AG04449 (cell line): ENCODE results near the gene SLC8A3.

Source experiments
- CTCF ChIA-PET: fragments of 350-600 bp; formaldehyde crosslinking; extraction: SDS; loops from one replicate; lab custom pipeline; 2021; ENCODE audit warnings: antibody characterized with exemption; lab: Yijun Ruan, JAX
- POLR2A ChIA-PET: fragments of 400-600, 350-600 bp; formaldehyde crosslinking; extraction: SDS; loops from one replicate; lab custom pipeline; 2020; ENCODE audit warnings: antibody characterized with exemption, inconsistent platforms; lab: Yijun Ruan, JAX
- DNase-seq: peaks from one replicate; pipeline ENCODE4 v3.0.0-alpha.2; 2010; ENCODE audit warnings: low read depth, low spot score
- H3K4me3 ChIP-seq: 2 replicates; pipeline ENCODE4 v1.5.1; 2011; ENCODE audit warnings: low read depth, mild to moderate bottlenecking, control low read depth, low read length
- TF ChIP-seq, protein P1 (sequence below): IDR thresholded peaks from one replicate; pipeline ENCODE4 v1.5.1; 2011; ENCODE audit warnings: mild to moderate bottlenecking, moderate library complexity, low read length, control low read depth, inconsistent platforms; ENCODE audit not compliant: insufficient read depth; ENCODE audit errors: missing control alignments

SLC8A3 gene

DNA sequence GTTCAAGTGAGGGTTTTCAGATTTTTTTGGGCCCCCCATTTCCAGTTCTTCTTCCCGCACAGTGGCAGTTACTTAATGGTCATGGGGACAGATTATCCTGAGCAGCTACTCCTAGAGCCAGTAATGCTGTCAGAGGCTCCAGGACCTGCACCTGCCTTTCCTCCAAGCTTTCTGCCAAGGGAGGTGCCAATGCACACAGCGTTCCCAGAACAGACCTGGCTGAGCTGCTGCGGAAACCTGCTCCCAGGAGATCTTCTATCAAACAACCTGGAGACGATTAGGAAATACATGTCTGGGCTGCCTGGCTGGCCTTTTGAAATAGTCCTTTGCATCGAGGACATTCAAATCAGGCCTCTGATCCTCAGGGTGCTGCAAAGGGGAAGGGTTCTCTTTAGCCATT lies 120.9 kb downstream of the SLC8A3 start:
- POLR2A ChIA-PET = no interaction called here
- TF ChIP-seq, protein P1, sequence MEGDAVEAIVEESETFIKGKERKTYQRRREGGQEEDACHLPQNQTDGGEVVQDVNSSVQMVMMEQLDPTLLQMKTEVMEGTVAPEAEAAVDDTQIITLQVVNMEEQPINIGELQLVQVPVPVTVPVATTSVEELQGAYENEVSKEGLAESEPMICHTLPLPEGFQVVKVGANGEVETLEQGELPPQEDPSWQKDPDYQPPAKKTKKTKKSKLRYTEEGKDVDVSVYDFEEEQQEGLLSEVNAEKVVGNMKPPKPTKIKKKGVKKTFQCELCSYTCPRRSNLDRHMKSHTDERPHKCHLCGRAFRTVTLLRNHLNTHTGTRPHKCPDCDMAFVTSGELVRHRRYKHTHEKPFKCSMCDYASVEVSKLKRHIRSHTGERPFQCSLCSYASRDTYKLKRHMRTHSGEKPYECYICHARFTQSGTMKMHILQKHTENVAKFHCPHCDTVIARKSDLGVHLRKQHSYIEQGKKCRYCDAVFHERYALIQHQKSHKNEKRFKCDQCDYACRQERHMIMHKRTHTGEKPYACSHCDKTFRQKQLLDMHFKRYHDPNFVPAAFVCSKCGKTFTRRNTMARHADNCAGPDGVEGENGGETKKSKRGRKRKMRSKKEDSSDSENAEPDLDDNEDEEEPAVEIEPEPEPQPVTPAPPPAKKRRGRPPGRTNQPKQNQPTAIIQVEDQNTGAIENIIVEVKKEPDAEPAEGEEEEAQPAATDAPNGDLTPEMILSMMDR = no peak
- CTCF ChIA-PET = interaction anchor here (0.9 kb wide), 1 partner anchor 20 kb away, joined by 3 read pairs; no protein-coding TSS in a partner anchor
- no peak for DNase-seq
- H3K4me3 ChIP-seq = no peak overlapping the region

DNA sequence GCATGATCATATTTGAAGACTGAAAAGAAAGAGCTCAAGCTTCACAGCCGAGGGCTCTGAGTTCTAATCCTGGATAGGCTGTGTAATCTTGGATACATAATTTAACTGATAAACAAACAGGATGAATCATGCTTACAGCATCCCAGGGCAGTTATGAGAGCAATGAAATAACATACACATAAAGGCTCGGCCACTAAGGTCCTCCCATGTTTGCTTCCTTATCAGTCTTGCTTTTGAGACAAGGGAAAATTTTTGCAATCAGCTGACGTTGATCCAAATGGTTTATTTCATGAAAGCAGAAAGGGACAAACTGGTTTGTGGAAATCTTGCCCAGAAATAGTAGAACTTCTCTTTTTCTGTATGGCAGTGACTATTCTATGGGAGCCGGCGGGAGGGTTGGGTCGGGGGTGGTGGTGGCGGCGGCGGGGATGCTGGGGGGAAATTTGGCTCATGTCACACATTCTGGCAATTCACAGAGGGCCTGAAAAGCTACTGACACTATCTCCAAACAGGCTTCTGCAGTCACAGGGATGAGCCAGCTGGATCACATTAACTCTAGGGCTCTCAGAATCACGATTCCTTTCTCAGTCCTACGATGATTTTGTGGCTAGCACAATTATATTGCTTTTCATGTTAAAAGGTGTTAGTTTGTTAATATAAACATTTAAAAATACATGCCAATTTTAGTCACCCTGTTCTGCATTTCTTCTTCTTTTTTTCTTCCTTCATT lies 124.5 kb downstream of the SLC8A3 start:
- ChIA-PET CTCF (no interaction called here), POLR2A (no interaction called here)
- DNase-seq = no peak
- TF ChIP-seq, protein P1 = no peak
- no peak overlapping the region for H3K4me3 ChIP-seq

DNA sequence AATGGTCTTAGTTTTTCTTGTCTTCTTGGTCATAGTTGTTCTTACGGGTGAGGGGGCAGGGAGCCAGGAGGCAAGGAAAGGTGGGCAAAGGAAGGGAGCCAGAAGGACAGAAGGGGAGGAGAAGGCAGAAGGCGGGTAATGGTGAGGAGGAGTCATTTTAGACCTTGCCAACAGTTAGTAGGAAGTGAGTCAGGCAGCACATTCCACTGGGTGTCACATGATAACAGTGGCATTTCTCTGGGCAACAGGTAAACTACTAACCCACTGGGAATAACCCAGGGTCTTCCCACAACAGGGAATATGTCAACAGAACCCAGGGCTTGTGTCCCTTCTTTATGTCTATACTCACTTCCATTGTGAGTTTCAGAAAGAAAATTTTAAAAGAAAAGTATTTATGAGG lies 127.6 kb downstream of the SLC8A3 start:
- ChIA-PET POLR2A (no interaction called here), CTCF (no interaction called here)
- DNase-seq = no peak
- H3K4me3 ChIP-seq = no peak overlapping the region
- TF ChIP-seq, protein P1 = no peak

DNA sequence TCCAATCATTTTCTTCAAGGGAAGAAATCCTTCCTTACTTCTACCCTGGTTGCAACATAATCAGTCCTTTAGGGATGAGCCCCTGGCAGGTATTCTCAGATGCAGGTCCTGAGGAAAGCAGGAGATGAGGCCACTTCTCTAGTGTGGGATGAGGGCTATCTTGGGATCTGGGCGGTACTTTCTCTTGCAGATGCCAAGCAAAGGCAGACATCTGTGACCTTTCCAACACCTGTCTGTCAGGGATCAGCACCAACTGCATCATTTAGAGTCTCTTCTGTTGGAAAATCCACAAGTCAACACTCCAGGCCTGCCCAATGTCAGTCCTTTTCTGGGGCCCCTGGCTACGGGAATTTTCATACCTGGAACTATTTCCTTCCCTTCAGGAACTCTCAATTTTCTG lies 129.2 kb downstream of the SLC8A3 start:
- CTCF ChIA-PET = no interaction called here
- TF ChIP-seq, protein P1 = no peak
- no peak for DNase-seq
- POLR2A ChIA-PET = no interaction called here
- H3K4me3 ChIP-seq = no peak overlapping the region

DNA sequence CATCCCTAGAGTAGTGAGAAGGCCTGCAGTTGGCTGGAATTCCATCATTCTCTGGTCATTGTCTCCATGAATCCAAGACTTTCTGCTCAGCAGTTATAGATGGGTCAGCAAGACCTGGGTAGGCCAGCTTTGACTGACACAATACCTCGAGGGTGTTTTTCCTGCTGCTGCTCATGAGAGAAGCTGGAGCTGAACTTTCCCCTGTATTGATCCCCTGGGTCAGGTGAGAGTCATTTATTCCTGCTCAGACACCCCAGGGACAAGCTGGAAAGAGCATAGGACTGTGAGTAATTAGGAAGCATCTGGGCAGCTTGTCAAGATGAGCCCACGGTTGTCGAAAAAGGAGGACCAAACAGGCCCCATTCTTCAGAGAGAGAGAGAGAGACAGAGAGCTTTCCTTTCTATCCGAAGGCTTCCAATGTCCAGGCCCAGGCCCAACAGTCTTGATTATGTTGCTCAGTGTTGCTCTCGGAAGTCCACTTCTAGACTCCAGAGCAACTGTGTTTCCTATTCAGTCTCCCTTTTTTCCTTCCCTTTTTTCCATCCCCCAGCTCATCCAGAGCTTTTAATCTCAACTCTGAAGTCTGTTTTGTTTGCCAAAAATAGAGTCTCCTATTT lies 131.1 kb downstream of the SLC8A3 start:
- TF ChIP-seq, protein P1 = no peak
- DNase-seq = no peak
- H3K4me3 ChIP-seq = no peak overlapping the region
- ChIA-PET CTCF (interaction anchor here (0.9 to 1.0 kb wide), 2 partner anchors 16 to 239 kb away, joined by 3 read pairs; no protein-coding TSS in a partner anchor), POLR2A (no interaction called here)

DNA sequence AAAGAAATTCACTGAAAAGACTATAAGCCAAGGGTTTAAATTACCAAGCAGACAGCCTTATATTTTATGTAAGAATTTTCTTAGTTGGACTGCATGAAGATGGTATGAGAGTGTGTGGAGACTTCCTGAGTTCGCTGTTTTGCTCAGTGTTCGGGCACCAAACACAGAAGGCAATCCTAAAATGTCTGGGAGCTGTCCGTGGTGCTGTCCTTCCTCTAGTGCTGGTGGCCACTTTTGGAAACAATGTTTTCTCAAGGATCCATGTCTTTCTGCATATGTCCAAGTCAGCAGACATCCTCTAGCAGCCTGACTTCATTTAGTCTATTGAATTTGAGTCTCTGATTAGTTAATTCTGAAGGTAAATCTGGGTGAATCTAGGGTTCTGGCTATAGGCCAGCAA lies 135.8 kb downstream of the SLC8A3 start:
- CTCF ChIA-PET = no interaction called here
- TF ChIP-seq, protein P1 = no peak
- H3K4me3 ChIP-seq = no peak overlapping the region
- DNase-seq = no peak
- POLR2A ChIA-PET = no interaction called here
